PC-9 (cell line): Measurements from ENCODE around the gene RPS2. TPM values are rescaled to one million over a fixed set of nuclear protein-coding genes. Genes with fewer than 3 reads are reported as not detected.
"Not testable (repeated sequence)": the region's sequence is repeated elsewhere in the genome, so short reads cannot be mapped to it uniquely, and the experiment has no call there.

Source experiments
- BruUV-seq: library from RNA; stranded (reverse); fragments of 400-500 nt; replicated peaks from 2 replicates; lab custom pipeline; 2021; lab: Mats Ljungman, UMichigan
- CTCF ChIA-PET: fragments of 300-600 bp; sonication (Branson Sonifier 250); formaldehyde crosslinking; loops from one replicate; lab custom pipeline; 2022; ENCODE audit warnings: antibody characterized with exemption; lab: Charles Lee
- POLR2A ChIA-PET: fragments of 300-600 bp; sonication (Branson Sonifier 250); formaldehyde crosslinking; loops from one replicate; lab custom pipeline; 2022; ENCODE audit warnings: antibody characterized with exemption; ENCODE audit not compliant: unreplicated experiment; lab: Charles Lee
- DNase-seq, 2 experiments: peaks; one replicate each; pipeline versions ENCODE4 v3.0.0 to v3.0.0-alpha.2; 2015 to 2022; ENCODE audit warnings: mixed read lengths in 1 of 2
- H2AFZ ChIP-seq: fragments of 200-600 bp; sonication (generic); 2 replicates; pipeline ENCODE4 v1.8.1; 2017; ENCODE audit warnings: antibody characterized with exemption
- H3F3A ChIP-seq: fragments of 200-600 bp; sonication (generic); 2 replicates; pipeline ENCODE4 v1.8.1; 2017; ENCODE audit warnings: antibody characterized with exemption, mild to moderate bottlenecking, low read depth; ENCODE audit not compliant: insufficient read depth
- H3K27ac ChIP-seq: fragments of 200-600 bp; sonication (generic); 2 replicates; pipeline ENCODE4 v1.6.1; 2016; ENCODE audit warnings: mixed run types
- H3K27me3 ChIP-seq: fragments of 200-600 bp; sonication (generic); 2 replicates; pipeline ENCODE4 v1.6.1; 2016; ENCODE audit warnings: low read depth, mixed run types; ENCODE audit not compliant: insufficient read depth
- H3K36me3 ChIP-seq: fragments of 200-600 bp; sonication (generic); 2 replicates; pipeline ENCODE4 v1.6.1; 2016; ENCODE audit warnings: low read depth, mixed run types
- H3K4me1 ChIP-seq: fragments of 200-600 bp; sonication (generic); replicated peaks from 2 replicates; pipeline ENCODE4 v1.6.1; 2016; ENCODE audit warnings: mixed run types; ENCODE audit not compliant: insufficient read depth
- H3K4me2 ChIP-seq: fragments of 200-600 bp; sonication (generic); 2 replicates; pipeline ENCODE4 v1.6.1; 2017; ENCODE audit warnings: mixed run types
- H3K4me3 ChIP-seq: fragments of 200-600 bp; sonication (generic); 2 replicates; pipeline ENCODE4 v1.6.1; 2016; ENCODE audit warnings: mixed run types
- H3K79me2 ChIP-seq: fragments of 200-600 bp; sonication (generic); 2 replicates; pipeline ENCODE4 v1.6.1; 2017; ENCODE audit warnings: low read depth, mixed run types
- H3K9me2 ChIP-seq: fragments of 200-600 bp; sonication (generic); 2 replicates; pipeline ENCODE4 v1.8.1; 2017; ENCODE audit warnings: mild to moderate bottlenecking; ENCODE audit not compliant: insufficient read depth
- H3K9me3 ChIP-seq: fragments of 200-600 bp; sonication (generic); 2 replicates; pipeline ENCODE4 v1.8.1; 2016; ENCODE audit warnings: low read depth; ENCODE audit not compliant: insufficient read depth
- H4K20me1 ChIP-seq: fragments of 200-600 bp; sonication (generic); 2 replicates; pipeline ENCODE4 v1.8.1; 2017; ENCODE audit not compliant: insufficient read depth
- EZH2 ChIP-seq: fragments of 200-600 bp; sonication (generic); IDR thresholded peaks from 2 replicates; pipeline ENCODE4 v1.8.0; 2017; ENCODE audit warnings: antibody characterized with exemption, low read depth
- intact Hi-C: fragments of 100-400 bp; cut with micrococcal nuclease; formaldehyde crosslinking; loops from one replicate; pipeline ENCODE4 v1.10.0; 2022; ENCODE audit not compliant: unreplicated experiment
- total RNA-seq: library from RNA; stranded (reverse); gene quantifications from 2 replicates; pipeline ENCODE4 v1.2.3, GENCODE V29; 2021
- TF ChIP-seq, protein P1 (sequence below): fragments of 200-600 bp; sonication (generic); conservative IDR thresholded peaks from 2 replicates; pipeline ENCODE4 v1.6.1; 2017; ENCODE audit warnings: mixed run types, antibody characterized with exemption, mild to moderate bottlenecking, moderate library complexity

Gene RPS2
- total RNA-seq, 1 experiment from 2014 or later, result 3,808 TPM

GRCh38 chr16:1963806-1964505 is 670 bp downstream of the RPS2 start:
- peaks cover 37% of the 10 kb centered on the region for H4K20me1 ChIP-seq
- H3K36me3 ChIP-seq, result peaks cover 22% of the 10 kb centered on the region
- H3K27me3 ChIP-seq, result no peaks in the 10 kb centered on the region
- ChIA-PET CTCF (no interaction called here), POLR2A (interaction anchor here (0.5 to 1.0 kb wide), 15 partner anchors 16 to 911 kb away, joined by 3 to 30 read pairs (median 7); partner anchors contain the start of genes MSRB1, NHERF2 and TRAF7)
- peak overlapping the region; percentile 94 for H3K27ac ChIP-seq
- H3K9me3 ChIP-seq, result no peaks in the 10 kb centered on the region
- BruUV-seq, result TSS peak; percentile 60
- peaks cover 13% of the 10 kb centered on the region for H3K4me1 ChIP-seq
- no peak for DNase-seq
- intact Hi-C loops, result loop anchor here (5.0 kb wide), 1 partner anchor 192 kb away; the partner anchor contains the start of genes EME2, MRPS34 and NME3
- H3K4me3 ChIP-seq, result peak overlapping the region; percentile 83
- H3K4me2 ChIP-seq, result peak overlapping the region; percentile 92
- H3K9me2 ChIP-seq, result no peaks in the 10 kb centered on the region
- H3K79me2 ChIP-seq, result peaks cover 69% of the 10 kb centered on the region
- H3F3A ChIP-seq, result peaks cover 47% of the 10 kb centered on the region
- TF ChIP-seq, protein P1, sequence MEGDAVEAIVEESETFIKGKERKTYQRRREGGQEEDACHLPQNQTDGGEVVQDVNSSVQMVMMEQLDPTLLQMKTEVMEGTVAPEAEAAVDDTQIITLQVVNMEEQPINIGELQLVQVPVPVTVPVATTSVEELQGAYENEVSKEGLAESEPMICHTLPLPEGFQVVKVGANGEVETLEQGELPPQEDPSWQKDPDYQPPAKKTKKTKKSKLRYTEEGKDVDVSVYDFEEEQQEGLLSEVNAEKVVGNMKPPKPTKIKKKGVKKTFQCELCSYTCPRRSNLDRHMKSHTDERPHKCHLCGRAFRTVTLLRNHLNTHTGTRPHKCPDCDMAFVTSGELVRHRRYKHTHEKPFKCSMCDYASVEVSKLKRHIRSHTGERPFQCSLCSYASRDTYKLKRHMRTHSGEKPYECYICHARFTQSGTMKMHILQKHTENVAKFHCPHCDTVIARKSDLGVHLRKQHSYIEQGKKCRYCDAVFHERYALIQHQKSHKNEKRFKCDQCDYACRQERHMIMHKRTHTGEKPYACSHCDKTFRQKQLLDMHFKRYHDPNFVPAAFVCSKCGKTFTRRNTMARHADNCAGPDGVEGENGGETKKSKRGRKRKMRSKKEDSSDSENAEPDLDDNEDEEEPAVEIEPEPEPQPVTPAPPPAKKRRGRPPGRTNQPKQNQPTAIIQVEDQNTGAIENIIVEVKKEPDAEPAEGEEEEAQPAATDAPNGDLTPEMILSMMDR, result no peak
- TF ChIP-seq EZH2, result no peak
- H2AFZ ChIP-seq, result no peak overlapping the region

DNA sequence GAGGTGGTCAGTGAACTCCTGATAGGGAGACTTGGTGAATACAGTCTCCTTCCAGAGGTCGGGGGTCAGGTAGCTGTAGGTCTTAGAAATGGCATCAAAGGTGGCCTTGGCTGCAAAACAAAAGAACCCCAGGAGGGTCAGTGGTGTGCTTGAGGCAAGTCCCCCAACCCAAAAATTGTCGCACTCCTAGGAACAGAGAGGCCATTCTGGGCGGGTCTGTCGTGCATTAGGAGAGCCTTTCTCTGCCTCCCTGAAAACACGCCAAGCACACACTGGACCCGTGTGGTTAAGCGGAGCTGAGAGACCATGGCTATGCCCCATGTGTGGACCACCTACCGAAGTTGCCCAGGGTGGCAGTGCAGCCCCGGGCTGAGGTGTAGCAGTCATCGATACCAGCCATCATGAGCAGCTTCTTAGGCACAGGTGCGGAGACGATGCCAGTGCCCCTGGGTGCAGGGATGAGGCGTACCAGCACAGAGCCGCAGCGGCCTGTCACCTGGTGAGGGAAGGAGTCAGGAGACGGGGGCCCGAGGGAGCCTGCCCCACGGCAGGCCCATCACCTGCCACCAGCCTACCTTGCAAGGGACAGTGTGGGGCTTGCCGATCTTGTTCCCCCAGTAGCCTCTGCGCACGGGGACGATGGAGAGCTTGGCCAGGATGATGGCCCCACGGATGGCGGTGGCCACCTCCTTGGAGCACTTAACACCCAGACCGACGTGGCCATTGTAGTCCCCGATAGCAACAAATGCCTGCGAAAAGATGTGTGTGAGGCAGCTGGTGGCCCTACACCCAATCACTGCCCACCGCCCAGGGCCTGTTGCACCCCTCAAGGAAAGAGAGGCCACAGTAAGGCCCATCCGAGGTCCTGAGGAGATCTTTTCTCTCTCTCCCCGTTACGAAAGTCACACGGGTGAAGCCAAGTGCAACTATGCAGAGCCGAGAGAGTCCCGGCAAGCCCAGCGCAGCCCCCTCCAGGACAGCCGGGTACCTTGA is 2.2 kb downstream of the RPS2 start:
- intact Hi-C loops, result loop anchor here (5.0 kb wide), 1 partner anchor 190 kb away; the partner anchor contains the start of genes EME2, MRPS34 and NME3
- peak overlapping the region; percentile 92 for H3K4me2 ChIP-seq
- H3K4me3 ChIP-seq, result peak overlapping the region; percentile 83
- CTCF ChIA-PET, H2AFZ ChIP-seq, BruUV-seq, H3K27me3 ChIP-seq, H3K9me3 ChIP-seq, DNase-seq, POLR2A ChIA-PET, H3K9me2 ChIP-seq: not testable (repeated sequence)
- peaks cover 16% of the 10 kb centered on the region for H3K4me1 ChIP-seq
- peaks cover 22% of the 10 kb centered on the region for H3K36me3 ChIP-seq
- H3F3A ChIP-seq, result peaks cover 47% of the 10 kb centered on the region
- H3K27ac ChIP-seq, result peak overlapping the region; percentile 94
- peaks cover 69% of the 10 kb centered on the region for H3K79me2 ChIP-seq
- peaks cover 37% of the 10 kb centered on the region for H4K20me1 ChIP-seq

DNA sequence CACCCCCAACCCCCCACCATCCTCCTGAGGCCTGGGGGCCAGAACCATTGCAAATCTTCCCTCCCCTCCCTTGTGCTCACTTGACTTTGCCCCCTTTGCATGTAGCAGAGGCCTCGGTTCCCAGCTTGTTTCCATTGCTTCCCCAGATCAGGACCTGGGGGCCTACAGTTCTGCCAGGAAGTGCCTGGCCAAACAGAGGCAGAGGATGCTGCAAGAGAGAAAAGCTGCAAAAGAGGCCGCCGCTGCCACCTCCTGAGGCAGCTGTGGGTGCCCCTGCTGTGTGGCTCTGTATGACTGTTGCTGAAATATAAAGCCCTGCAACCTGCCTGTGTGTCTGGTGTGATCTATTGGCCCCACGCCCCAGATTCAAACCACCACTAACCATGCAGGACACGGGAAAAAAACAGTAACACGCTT is 3.0 kb downstream of the RPS2 start:
- H3K27ac ChIP-seq, result 0 out of 2 replicates have a peak overlapping the region, but pooled peaks have one; percentile 94
- H3K27me3 ChIP-seq, result no peaks in the 10 kb centered on the region
- H3K9me2 ChIP-seq, result no peaks in the 10 kb centered on the region
- peaks cover 66% of the 10 kb centered on the region for H3K79me2 ChIP-seq
- peaks cover 37% of the 10 kb centered on the region for H4K20me1 ChIP-seq
- POLR2A ChIA-PET, result no interaction called here
- peaks cover 22% of the 10 kb centered on the region for H3K36me3 ChIP-seq
- BruUV-seq, result no TSS peak
- H3K4me3 ChIP-seq, result peak overlapping the region; percentile 39; the same call in 1 of the 2 replicates
- CTCF ChIA-PET, result no interaction called here
- no peak for DNase-seq
- no peak overlapping the region for H2AFZ ChIP-seq
- H3F3A ChIP-seq, result peaks cover 47% of the 10 kb centered on the region
- intact Hi-C loops, result loop anchor here (5.0 kb wide), 1 partner anchor 189 kb away; the partner anchor contains the start of genes EME2, MRPS34 and NME3
- TF ChIP-seq EZH2, result no peak
- TF ChIP-seq, protein P1, result no peak
- H3K9me3 ChIP-seq, result no peaks in the 10 kb centered on the region
- peak overlapping the region; percentile 92 for H3K4me2 ChIP-seq
- peaks cover 16% of the 10 kb centered on the region for H3K4me1 ChIP-seq
